ENCODE results near the gene PDE1A.

The PDE1A gene

GRCh38 chr2:182098648-182099047 lies 328.2 kb downstream of the PDE1A start:
- peaks cover 3% of the 10 kb centered on the region for H3K36me3 Mint-ChIP-seq (ENCODE audit: low read depth)
- TF ChIP-seq CTCF (IDR thresholded peaks at IDR 0.05) = no peak
- no peak overlapping the region for H3K4me3 Mint-ChIP-seq
- peaks cover 4% of the 10 kb centered on the region for H3K9me3 Mint-ChIP-seq
- no peak for DNase-seq
- no peaks in the 10 kb centered on the region for H3K27me3 Mint-ChIP-seq (ENCODE audit: low read depth, poor library complexity)
- peaks cover 11% of the 10 kb centered on the region for H3K4me1 Mint-ChIP-seq
- no peak overlapping the region for H3K27ac Mint-ChIP-seq

DNA sequence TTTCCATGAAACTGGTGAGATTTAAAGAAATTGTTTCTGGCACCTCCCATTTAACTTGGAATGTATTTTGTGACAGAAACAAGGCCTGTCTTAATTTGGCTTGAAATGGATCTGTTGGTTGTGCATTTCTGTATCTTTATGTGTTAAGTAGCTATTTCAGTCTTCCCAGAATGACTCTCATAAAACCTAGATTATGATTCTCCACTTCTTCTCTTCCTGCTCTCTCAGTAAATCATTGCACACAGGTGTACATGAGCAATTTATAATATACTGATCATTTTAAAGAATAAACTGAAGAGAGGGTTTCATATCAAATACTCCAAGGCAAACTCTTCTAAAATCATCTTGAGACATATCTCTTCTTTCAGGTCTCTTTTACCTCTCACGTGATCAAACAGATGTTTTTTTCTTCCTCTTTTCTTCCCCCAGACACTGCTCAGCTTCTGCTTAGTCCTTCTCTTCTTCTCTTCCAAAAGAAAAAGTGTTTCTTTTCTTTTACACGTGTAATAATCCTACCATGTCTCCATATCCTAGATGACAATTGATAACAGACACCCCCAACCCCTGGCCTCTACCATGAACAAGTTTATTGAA lies 329.2 kb downstream of the PDE1A start:
- H3K4me1 Mint-ChIP-seq = peaks cover 11% of the 10 kb centered on the region
- no peak for TF ChIP-seq CTCF (IDR thresholded peaks at IDR 0.05)
- DNase-seq = no peak
- H3K27me3 Mint-ChIP-seq (ENCODE audit: low read depth, poor library complexity) = no peaks in the 10 kb centered on the region
- H3K27ac Mint-ChIP-seq = no peak overlapping the region
- no peak overlapping the region for H3K4me3 Mint-ChIP-seq
- H3K36me3 Mint-ChIP-seq (ENCODE audit: low read depth) = peaks cover 8% of the 10 kb centered on the region
- peaks cover 8% of the 10 kb centered on the region for H3K9me3 Mint-ChIP-seq

- no peak for DNase-seq
- Mint-ChIP-seq H3K9me3 (peaks cover 8% of the 10 kb centered on the region), H3K27ac (no peak overlapping the region), H3K4me1 (peaks cover 7% of the 10 kb centered on the region), H3K27me3 (ENCODE audit: low read depth, poor library complexity) (peaks cover 3% of the 10 kb centered on the region), H3K4me3 (no peak overlapping the region), H3K36me3 (ENCODE audit: low read depth) (peaks cover 8% of the 10 kb centered on the region)
- TF ChIP-seq CTCF (IDR thresholded peaks at IDR 0.05) = no peak
These were observed 336.4 kb downstream of the PDE1A start for GRCh38 chr2:182090486-182090885.
